H7 (cell line): ENCODE data around the gene MGAT1. TPM values are rescaled to one million over a fixed set of nuclear protein-coding genes. Genes with fewer than 3 reads are reported as not detected.
"Not testable (repeated sequence)": the region's sequence is repeated elsewhere in the genome, so short reads cannot be mapped to it uniquely, and the experiment has no call there.

Experiments
- DNase-seq: peaks from one replicate; pipeline ENCODE4 v3.0.0; 2012
- H3K27me3 ChIP-seq: 2 replicates; pipeline ENCODE4 v1.6.0; 2011; ENCODE audit warnings: mild to moderate bottlenecking, low read length; ENCODE audit not compliant: control insufficient read depth, insufficient read depth
- H3K36me3 ChIP-seq: replicated peaks from 2 replicates; pipeline ENCODE4 v1.5.1; 2011; ENCODE audit warnings: low read length; ENCODE audit not compliant: control insufficient read depth, insufficient read depth
- H3K4me3 ChIP-seq: 2 replicates; pipeline ENCODE4 v1.5.1; 2011; ENCODE audit warnings: low read depth, mild to moderate bottlenecking, control low read depth, low read length, moderate library complexity; ENCODE audit not compliant: insufficient read depth
- total RNA-seq: library from RNA; depleted of rRNA; stranded (reverse); fragments of >200 nt; shearing (Covaris generic); gene quantifications from 2 replicates; pipeline ENCODE4 v1.2.3, GENCODE V29; 2014

The MGAT1 gene
- total RNA-seq, 1 experiment from 2014 or later: 77.8 TPM

- not testable (repeated sequence) for H3K27me3 ChIP-seq, H3K4me3 ChIP-seq, DNase-seq, H3K36me3 ChIP-seq
These were observed 13.8 kb downstream of the MGAT1 start for GRCh38 chr5:180788651-180789410.

GRCh38 chr5:180787711-180788431, 14.7 kb downstream of the MGAT1 start:
- H3K27me3 ChIP-seq: no peaks in the 10 kb centered on the region
- H3K4me3 ChIP-seq: no peak overlapping the region
- no peaks in the 10 kb centered on the region; the same call in 1 of the 2 replicates for H3K36me3 ChIP-seq
- DNase-seq: peak; percentile 72

- Histone ChIP-seq H3K4me3 (no peak overlapping the region), H3K36me3 (no peaks in the 10 kb centered on the region; the same call in 1 of the 2 replicates), H3K27me3 (no peaks in the 10 kb centered on the region)
- DNase-seq: peak; percentile 46
These were observed 15.8 kb downstream of the MGAT1 start for GRCh38 chr5:180786531-180787398.

- peak; percentile 83 for DNase-seq
- no peaks in the 10 kb centered on the region; the same call in 1 of the 2 replicates for H3K36me3 ChIP-seq
- H3K27me3 ChIP-seq: no peaks in the 10 kb centered on the region
- H3K4me3 ChIP-seq: no peak overlapping the region
These were observed 16.8 kb downstream of the MGAT1 start for GRCh38 chr5:180785794-180786221.

- H3K4me3 ChIP-seq: no peak overlapping the region
- no peaks in the 10 kb centered on the region for H3K27me3 ChIP-seq
- DNase-seq: peak; percentile 64
- H3K36me3 ChIP-seq: no peaks in the 10 kb centered on the region; the same call in 1 of the 2 replicates
These were observed 17.4 kb downstream of the MGAT1 start for GRCh38 chr5:180785121-180785781.

GRCh38 chr5:180784497-180785097, 18.0 kb downstream of the MGAT1 start:
- DNase-seq: peak; percentile 78
- Histone ChIP-seq H3K4me3 (no peak overlapping the region), H3K27me3 (no peaks in the 10 kb centered on the region), H3K36me3 (no peaks in the 10 kb centered on the region)

GRCh38 chr5:180783340-180784052, 19.1 kb downstream of the MGAT1 start:
- no peak overlapping the region for H3K4me3 ChIP-seq
- H3K27me3 ChIP-seq: no peaks in the 10 kb centered on the region
- no peaks in the 10 kb centered on the region for H3K36me3 ChIP-seq
- no peak for DNase-seq

GRCh38 chr5:180782748-180783147, 19.9 kb downstream of the MGAT1 start:
- Histone ChIP-seq H3K27me3 (no peaks in the 10 kb centered on the region), H3K36me3 (no peaks in the 10 kb centered on the region), H3K4me3 (no peak overlapping the region)
- no peak for DNase-seq

GRCh38 chr5:180781900-180782326, 20.7 kb downstream of the MGAT1 start:
- not testable (repeated sequence) for DNase-seq, H3K27me3 ChIP-seq, H3K36me3 ChIP-seq, H3K4me3 ChIP-seq

GRCh38 chr5:180779985-180780610, 22.5 kb downstream of the MGAT1 start:
- no peaks in the 10 kb centered on the region for H3K27me3 ChIP-seq

GRCh38 chr5:180777475-180777874, 25.1 kb downstream of the MGAT1 start:
- Histone ChIP-seq H3K4me3 (no peak overlapping the region), H3K27me3 (no peaks in the 10 kb centered on the region), H3K36me3 (no peaks in the 10 kb centered on the region)
- DNase-seq: no peak

More at GRCh38 chr5:180779985-180780610, 22.5 kb downstream of the MGAT1 start:
- H3K36me3 ChIP-seq: no peaks in the 10 kb centered on the region
- DNase-seq: no peak
- no peak overlapping the region for H3K4me3 ChIP-seq

- Histone ChIP-seq H3K27me3 (no peaks in the 10 kb centered on the region), H3K4me3 (no peak overlapping the region), H3K36me3 (no peaks in the 10 kb centered on the region)
- DNase-seq: no peak
These were observed 26.2 kb downstream of the MGAT1 start for GRCh38 chr5:180776376-180776775.

GRCh38 chr5:180775624-180776023, 27.0 kb downstream of the MGAT1 start:
- DNase-seq: no peak
- Histone ChIP-seq H3K36me3 (no peaks in the 10 kb centered on the region), H3K4me3 (no peak overlapping the region), H3K27me3 (no peaks in the 10 kb centered on the region)
